Right lobe of liver (tissue), 6 donors: ENCODE data around the gene TSPAN1. TPM values are rescaled to one million over a fixed set of nuclear protein-coding genes. Genes with fewer than 3 reads are reported as not detected.
A peak's percentile ranks its signal among the peaks of the same experiment; 100 is the strongest.

Experiments used
- ATAC-seq, 4 donors: fragments of 200-7000 bp; cut with Tn5 transposase; one replicate each; pipeline ENCODE4 v1.9.1; 2020; ENCODE audit warnings: mild to moderate bottlenecking in 4 of 4, moderate library complexity in 4 of 4
- DNase-seq, 3 donors: peaks; one replicate each; pipeline ENCODE4 v3.0.0-alpha.2; 2020
- H3K27ac ChIP-seq, 3 donors: fragments of 200-600 bp; one replicate each; pipeline ENCODE4 v1.8.0; 2022
- H3K27me3 ChIP-seq, 2 donors: fragments of 200-600 bp; one replicate each; pipeline ENCODE4 v1.8.0; 2022
- H3K36me3 ChIP-seq, 4 donors: fragments of 200-600 bp; sonication (generic) in 1 of 4; one replicate each; pipeline versions ENCODE4 v1.5.1 to v1.8.0; 2017 to 2022; ENCODE audit warnings: control low read depth in 1 of 4
- H3K4me1 ChIP-seq, 4 donors: fragments of 200-600 bp; sonication (generic) in 1 of 4; one replicate each; pipeline versions ENCODE4 v1.5.1 to v1.8.0; 2017 to 2022; ENCODE audit warnings: control low read depth in 1 of 4
- H3K4me3 ChIP-seq, 3 donors: fragments of 200-600 bp; one replicate each; pipeline ENCODE4 v1.8.0; 2022
- H3K9me3 ChIP-seq, 4 donors: fragments of 200-600 bp; sonication (generic) in 1 of 4; one replicate each; pipeline versions ENCODE4 v1.5.1 to v1.8.0; 2017 to 2022; ENCODE audit warnings: control low read depth in 1 of 4
- CTCF ChIP-seq, 4 donors: fragments of 200-600 bp in 3 of 4; fragments of 450-650 bp in 1 of 4; IDR thresholded peaks; one replicate each; pipeline versions ENCODE4 v1.5.1 to v1.8.0; 2016 to 2022; ENCODE audit warnings: antibody characterized with exemption in 4 of 4, mild to moderate bottlenecking in 2 of 4
- POLR2A ChIP-seq: fragments of 450-650 bp; IDR thresholded peaks from one replicate; pipeline ENCODE4 v1.6.1; 2017; ENCODE audit warnings: antibody characterized with exemption, mild to moderate bottlenecking
- WGBS: methylation state at CpG from one replicate; pipeline ENCODE4 v1.1.6; 2018; ENCODE audit warnings: low coverage, low lambda C conversion rate; ENCODE audit not compliant: insufficient coverage; ENCODE audit errors: missing lambda C conversion rate; 5-methylcytosine and 5-hydroxymethylcytosine counted together
- intact Hi-C, 2 donors: fragments of 100-400 bp; cut with DNase I; formaldehyde crosslinking; loops; one replicate each; pipeline versions ENCODE4 v1.11.2 to v1.14.1; 2022
- total RNA-seq, 6 experiments: library from RNA; depleted of rRNA in 2 of 6; stranded (reverse); fragments of >200 nt in 2 of 6; fragmentation: NEBNext Ultra II Directional in 3 of 6; extraction: Animal tissue kit (Norgen Biotek cat#: 25700) in 3 of 6; gene quantifications; one replicate each; pipeline versions ENCODE4 v1.1.0 to v1.2.4, GENCODE V29; 2016 to 2023
- donor health status: DM: no; HTN: yes; CAD: no.
- donor health status: DM: no; HTN: no; CAD: no.
- donor health status: DM: no; HTN: no; CAD: no.
- donor health status: DM: no; HTN: yes; CAD: no.
- donor health status: DM: no; HTN: yes; CAD: no.

TSPAN1 gene
- total RNA-seq, 6 experiments from 2014 or later, result 2.6 to 6.3 (median 3.6) TPM

GRCh38 chr1:46194641-46195193 lies 19.8 kb downstream of the TSPAN1 start:
- DNase-seq, result no peak
- H3K36me3 ChIP-seq, result peaks cover 0 to 32% (median 6%) of the 10 kb centered on the region in 4 donors
- no peak overlapping the region for H3K27ac ChIP-seq
- peaks cover 0 to 16% (median 0%) of the 10 kb centered on the region in 4 donors for H3K4me1 ChIP-seq
- 48% methylated on average over 3 of the region's 5 CpGs for WGBS
- TF ChIP-seq POLR2A (no peak), CTCF (IDR thresholded peaks at IDR 0.05) (no peak)
- intact Hi-C loops, result no loop called here
- no peak overlapping the region for H3K4me3 ChIP-seq
- no peak for ATAC-seq
- no peaks in the 10 kb centered on the region for H3K9me3 ChIP-seq
- H3K27me3 ChIP-seq, result no peaks in the 10 kb centered on the region

GRCh38 chr1:46196609-46197008 lies 21.7 kb downstream of the TSPAN1 start:
- Histone ChIP-seq H3K4me3 (no peak overlapping the region), H3K9me3 (no peaks in the 10 kb centered on the region), H3K27me3 (no peaks in the 10 kb centered on the region), H3K36me3 (peaks cover 0 to 29% (median 6%) of the 10 kb centered on the region in 4 donors), H3K4me1 (peaks cover 0 to 16% (median 0%) of the 10 kb centered on the region in 4 donors), H3K27ac (no peak overlapping the region)
- DNase-seq, result no peak
- ATAC-seq, result no peak
- intact Hi-C loops, result no loop called here
- WGBS, result no CpG with 5 or more reads among the region's 9 CpGs
- no peak for TF ChIP-seq POLR2A
- no peak for TF ChIP-seq CTCF (IDR thresholded peaks at IDR 0.05)

- DNase-seq (no peak), ATAC-seq (peak in 1 of 4 donors; percentile 6)
- Histone ChIP-seq H3K27ac (peak overlapping the region in 2 of 3 donors; percentile 37 to 80), H3K4me1 (peaks cover 0 to 16% (median 0%) of the 10 kb centered on the region in 4 donors), H3K4me3 (peak overlapping the region; percentile 83 to 92 (median 91)), H3K9me3 (no peaks in the 10 kb centered on the region), H3K36me3 (peaks cover 0 to 20% (median 1%) of the 10 kb centered on the region in 4 donors), H3K27me3 (no peaks in the 10 kb centered on the region)
- 20% methylated on average over 1 of the region's 9 CpGs for WGBS
- intact Hi-C loops, result no loop called here
- TF ChIP-seq CTCF (IDR thresholded peaks at IDR 0.05) (no peak), POLR2A (no peak)
These were observed 22.7 kb downstream of the TSPAN1 start for GRCh38 chr1:46197560-46197963.

- Histone ChIP-seq H3K36me3 (peaks cover 0 to 15% (median 0%) of the 10 kb centered on the region in 4 donors), H3K4me3 (peak within 1 kb of the TSS; percentile 83 to 92 (median 91)), H3K9me3 (no peaks in the 10 kb centered on the region), H3K4me1 (peaks cover 0 to 18% (median 0%) of the 10 kb centered on the region in 4 donors), H3K27me3 (no peaks in the 10 kb centered on the region), H3K27ac (peak within 1 kb of the TSS; percentile 54 to 80 (median 78))
- ATAC-seq (peak; percentile 81 to 92 (median 86)), DNase-seq (peak; percentile 77 to 80 (median 77))
- intact Hi-C loops, result no loop called here
- WGBS, result 0% methylated on average over 5 of the region's 67 CpGs
- TF ChIP-seq POLR2A (peak; percentile 78), CTCF (IDR thresholded peaks at IDR 0.05) (peak; percentile 4 to 40 (median 18))
These were observed 23.3 kb downstream of the TSPAN1 start, which contains the start of gene POMGNT1 for GRCh38 chr1:46197964-46198811. Gene POMGNT1 (minus strand): TSS chr1:46198434. CDS start chr1:46197821, 613 bp downstream.
